ENCODE results near the gene DIP2C.

GRCh38 chr10:656883-657282 lies 32.6 kb downstream of the DIP2C start:
- no peak for TF ChIP-seq CTCF (IDR thresholded peaks at IDR 0.05)
- TF ChIP-seq POLR2A (IDR thresholded peaks at IDR 0.05): no peak
